Activated CD4-positive, alpha-beta T cell treated with anti-CD3 and anti-CD28 coated beads for 48 hours (primary cell): ENCODE data around the gene TOMM6.
"Not testable (repeated sequence)": the region's sequence is repeated elsewhere in the genome, so short reads cannot be mapped to it uniquely, and the experiment has no call there.

Experiments
- DNase-seq: peaks from one replicate; pipeline ENCODE4 v3.0.0-alpha.2; 2020

TOMM6 gene

DNA sequence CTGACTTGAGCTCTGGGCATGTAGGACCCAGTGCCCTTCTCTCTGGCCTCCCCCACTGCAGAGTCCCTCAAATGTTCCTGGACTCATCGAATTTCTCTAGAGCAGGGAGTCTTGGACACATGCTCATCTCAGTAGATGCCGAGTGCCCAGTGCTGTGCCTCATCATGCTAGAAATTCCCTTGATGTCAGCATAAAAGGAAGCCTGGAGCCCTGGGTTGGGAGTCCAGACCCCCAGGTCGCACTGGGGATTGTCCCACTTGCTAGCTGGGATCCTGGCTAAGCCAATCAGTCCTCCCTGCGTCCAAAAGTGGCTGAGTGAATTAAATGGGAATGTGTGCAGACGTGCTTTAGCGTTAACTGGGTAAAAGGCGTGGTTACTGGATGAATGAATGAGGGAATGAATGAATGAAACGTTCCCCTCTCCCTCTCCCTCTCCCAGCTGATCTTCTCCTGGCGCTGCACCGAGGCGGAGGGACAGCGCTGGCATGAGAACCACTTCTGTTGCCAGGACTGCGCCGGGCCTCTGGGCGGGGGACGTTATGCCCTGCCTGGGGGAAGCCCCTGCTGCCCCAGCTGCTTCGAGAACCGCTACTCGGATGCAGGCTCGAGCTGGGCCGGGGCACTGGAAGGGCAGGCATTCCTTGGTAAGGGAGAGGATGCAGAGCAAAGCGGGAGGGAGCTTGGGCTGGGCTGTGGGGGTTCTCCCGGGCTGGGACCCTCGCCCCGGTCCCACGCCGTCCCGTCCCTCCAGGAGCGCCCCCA lies 1.6 kb upstream of the TOMM6 start:
- peak; percentile 21 for DNase-seq

DNA sequence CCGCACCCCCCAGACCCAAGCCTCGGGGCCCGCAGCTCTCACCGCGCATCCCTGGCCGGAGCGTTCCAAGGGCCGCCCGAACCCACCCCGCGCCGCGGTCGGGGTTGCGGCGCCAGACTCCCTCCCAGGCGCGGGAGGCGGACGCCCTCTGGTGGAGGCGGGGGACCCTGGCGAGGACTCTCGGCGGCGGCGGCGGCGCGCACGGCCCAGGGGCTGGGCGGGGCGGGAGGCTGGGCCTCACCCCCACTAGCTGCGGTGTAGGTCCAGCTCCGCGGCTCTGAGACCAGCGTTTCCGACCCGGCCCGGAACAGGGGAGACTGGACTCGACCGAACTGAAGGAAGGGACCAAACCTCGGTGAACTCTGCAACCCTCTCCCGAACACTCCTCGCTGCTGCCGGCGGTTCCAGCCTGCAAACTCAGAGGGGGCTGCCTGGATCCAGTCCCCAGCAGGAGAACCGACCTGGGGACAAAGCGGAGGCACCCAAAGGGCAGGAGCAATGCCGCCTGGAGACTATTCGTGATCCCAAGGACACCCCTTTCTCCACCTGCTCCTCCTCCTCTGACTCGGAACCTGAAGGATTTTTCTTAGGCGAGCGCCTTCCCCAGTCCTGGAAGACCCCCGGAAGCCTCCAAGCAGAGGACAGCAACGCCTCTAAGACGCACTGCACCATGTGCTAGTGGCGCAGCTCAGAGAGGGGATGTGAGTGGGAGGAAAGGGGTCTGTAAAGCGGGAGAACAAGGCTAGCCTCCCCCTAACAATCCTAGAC lies 859 bp upstream of the TOMM6 start:
- DNase-seq, result peak; percentile 91

DNA sequence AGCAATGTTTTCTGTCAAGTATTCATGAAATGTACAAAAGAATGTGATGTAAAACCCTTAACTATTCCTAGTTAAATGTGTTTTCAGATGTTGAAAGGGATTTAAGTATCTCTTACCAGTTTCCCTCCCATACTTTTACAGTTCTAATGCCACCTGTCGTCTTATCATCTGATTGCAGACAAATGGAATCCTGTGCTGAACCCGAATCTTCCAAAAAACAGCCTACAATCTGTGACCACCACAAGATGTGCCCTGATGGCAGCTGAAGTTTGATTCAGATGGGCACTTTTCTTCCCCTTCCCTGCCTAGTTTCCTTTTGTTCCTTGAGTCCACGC lies 1.9 kb downstream of the TOMM6 start:
- no peak for DNase-seq

DNA sequence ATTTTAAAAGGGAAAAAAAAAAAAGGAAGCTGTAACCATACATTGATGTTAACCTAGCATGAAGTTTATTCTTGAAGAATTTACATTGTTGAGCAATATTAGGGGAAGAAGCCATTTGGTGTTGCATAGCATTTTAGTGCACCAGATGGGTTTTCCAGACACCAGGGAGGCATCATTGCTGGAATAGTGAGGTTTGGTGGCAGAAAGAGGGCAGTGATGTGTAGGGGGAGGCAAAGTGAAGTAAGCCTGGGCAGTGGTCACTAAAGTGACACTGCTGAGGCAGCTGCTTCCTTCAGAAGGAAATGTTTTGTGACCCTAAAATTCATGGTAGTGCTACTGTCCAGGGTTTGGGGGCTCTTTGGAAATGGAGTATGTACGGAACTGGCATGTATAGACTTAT lies 2.6 kb downstream of the TOMM6 start:
- no peak for DNase-seq

DNA sequence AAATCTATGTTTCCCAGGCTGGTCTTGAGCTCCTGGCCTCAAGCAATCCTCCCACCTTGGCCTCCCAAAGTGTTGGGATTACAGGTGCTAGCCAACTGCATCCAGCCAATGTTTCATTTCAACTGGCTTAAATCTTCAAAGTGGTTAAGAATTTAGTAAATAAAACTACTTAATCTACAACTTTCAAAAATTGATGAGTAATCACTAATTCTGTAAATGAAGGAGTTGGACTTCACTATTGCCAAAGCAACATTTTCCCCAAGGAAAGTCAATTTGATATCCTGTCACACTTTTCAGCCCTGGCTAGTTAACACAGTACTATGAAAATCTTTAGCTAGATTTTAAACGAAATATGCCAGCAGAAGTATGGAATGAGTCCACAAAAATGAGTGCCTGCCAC lies 3.8 kb downstream of the TOMM6 start:
- no peak for DNase-seq

DNA sequence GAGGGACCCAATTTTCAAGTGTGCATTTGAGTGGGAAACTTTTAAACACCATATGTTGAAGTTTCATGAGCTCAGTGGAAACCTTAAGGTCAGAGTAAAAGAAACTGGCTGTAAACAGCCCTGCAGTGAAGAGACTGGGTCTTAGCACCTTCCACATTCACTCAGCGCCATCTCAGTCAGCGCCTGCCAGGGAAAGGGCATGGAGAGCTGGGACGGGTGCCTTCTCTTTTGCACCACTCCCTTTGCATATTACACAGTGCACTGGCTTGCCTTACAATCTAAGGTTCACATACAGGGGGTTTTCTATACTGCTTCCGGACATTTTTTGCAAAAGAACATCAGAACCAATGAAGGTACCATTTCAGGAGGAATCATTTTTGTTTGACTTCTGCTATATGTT lies 4.5 kb downstream of the TOMM6 start:
- no peak for DNase-seq

DNA sequence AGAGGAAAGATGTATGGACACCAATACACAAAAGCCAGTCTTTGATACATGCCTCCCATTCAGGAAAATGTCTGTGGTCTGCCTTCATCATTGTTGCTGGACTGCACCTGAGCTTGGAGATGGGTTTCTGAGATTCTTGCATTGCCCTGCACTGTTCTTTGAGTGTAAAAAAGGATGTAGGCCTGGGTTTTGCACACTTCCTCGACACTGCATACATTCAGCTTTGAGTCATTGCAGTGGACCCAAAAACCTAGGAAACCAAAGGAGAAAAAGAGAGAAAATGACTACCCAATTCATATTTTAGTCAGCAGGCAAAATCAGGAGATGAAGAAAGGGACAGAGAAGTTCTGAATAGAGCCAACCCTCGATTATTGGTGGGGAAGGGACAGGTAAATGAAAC lies 9.0 kb downstream of the TOMM6 start:
- DNase-seq, result no peak

DNA sequence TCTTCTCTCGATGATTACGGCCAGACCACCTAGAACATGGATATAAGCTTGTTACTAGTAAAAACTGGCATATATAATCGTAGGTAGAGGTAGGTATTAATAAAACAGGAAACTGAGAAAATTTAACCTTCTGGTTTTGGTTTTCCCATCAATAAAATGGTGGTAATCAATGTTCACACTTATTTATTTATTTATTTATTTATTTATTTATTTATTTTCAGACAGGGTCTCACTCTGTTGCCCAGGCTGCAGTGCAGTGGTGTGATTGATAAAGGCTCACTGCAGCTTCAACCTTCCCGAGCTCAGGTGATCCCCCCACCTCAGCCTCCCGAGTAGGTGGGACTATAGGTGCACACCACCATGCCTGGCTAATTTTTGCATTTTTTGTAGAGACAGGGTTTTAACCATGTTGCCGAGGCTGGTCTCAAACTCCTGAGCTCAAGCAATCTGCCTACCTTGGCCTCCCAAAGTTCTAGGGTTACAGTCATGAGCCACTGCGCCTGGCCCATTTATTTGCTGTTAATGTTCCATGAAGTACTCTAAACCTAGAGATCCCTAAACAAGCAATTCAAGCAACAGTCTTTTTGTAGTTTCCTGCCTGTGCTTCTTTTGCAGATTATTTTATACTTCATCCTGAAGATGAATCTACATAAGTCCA lies 11.5 kb downstream of the TOMM6 start:
- DNase-seq, result no peak

DNA sequence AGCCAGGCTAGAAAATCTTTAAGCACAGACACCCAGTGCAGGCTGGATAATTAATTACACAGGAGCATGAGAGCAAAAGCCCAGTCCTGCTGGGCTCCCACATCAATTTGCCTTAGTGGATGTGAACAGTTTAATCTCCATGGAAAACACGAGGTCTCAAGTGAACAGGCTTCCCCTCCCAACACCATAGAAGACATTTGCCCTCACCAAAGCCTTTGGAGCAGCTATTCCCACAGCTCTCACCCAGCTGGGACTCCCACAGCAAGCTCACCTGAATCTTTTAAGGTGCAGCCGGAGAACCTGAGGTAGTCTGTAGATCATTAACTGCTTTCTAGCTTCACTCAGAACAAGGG lies 12.0 kb downstream of the TOMM6 start:
- DNase-seq, result no peak

DNA sequence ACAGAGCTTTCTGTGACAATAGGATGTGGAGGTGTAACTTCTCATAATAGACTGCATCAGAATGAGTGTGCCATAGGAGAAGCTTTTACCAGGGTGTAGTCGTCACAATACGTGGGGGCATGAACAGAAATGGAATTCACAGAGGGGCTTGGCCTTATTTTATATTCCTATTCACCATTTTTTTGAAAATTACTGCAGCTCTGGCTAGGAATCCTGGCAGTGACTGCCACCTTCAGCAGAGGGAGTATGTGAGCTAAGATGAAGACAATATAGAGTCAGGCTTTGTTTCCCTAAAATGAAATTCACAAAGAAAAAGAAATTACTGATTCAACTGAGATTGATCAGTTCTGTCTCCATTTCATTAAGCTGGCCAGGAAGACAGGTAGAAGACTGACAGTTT lies 13.9 kb downstream of the TOMM6 start:
- DNase-seq, result no peak

DNA sequence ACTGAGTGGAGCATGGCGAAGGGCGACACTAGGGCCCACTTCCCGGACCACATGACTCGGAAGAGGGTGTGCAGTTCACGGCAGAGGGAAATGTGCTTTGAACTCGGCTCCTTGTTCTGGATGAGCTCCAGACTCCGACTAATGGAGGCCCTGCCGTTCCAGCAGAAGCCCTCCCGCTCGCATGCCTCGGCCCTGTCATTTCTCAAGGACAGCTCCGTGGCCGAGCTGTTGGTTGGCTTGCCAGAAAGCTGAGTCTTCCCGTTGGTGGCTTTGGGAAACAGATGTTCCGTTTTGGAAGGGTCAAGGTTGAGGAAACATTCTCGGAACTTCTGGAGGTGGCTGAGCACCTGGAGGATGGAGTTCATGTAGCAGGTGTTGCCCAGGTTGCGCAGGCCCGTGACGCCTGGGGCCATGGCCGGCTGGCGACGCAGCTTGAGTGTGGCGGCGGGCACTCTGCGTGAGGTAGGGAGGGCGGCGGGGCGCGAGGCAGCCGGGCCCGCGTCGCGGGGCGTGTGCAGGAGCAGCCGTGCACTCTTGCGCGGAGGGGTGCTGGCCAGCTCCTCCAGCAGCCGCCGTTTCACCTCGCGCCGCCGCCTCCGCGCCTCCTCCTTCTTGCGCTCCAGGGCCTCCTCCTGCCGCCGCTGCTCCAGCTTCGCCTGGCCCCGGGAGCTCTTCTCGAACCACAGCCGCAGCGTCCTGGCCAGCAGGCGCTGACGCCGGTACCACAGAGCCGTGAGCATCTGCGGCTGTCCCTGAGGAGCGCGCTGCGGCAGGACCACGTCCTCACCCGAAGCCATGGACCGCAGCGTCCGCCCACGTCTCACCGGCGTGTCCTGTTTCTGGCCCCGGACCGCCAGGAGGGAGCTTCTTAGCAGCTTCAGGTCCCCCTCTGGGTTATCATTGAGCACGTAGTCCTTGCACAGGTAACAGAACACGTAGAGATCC lies 18.6 kb downstream of the TOMM6 start:
- no peak for DNase-seq

DNA sequence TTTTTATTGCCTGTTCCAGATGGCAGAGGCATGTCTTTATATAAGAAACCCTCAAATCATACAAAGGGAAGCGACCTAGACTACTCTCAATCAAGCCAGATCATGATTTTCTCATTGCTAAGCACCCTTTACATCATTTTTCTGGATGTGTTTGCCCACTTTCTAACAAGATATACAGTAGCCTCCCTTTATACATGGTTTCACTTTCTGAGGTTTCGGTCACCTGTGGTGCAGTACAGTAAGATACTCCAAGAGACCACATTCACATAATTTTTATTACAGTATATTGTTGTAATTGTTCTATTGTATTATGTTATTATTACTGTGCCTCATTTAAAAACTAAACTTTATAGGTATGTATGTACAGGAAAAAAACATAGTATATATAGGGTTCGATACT lies 23.6 kb downstream of the TOMM6 start:
- DNase-seq, result no peak

DNA sequence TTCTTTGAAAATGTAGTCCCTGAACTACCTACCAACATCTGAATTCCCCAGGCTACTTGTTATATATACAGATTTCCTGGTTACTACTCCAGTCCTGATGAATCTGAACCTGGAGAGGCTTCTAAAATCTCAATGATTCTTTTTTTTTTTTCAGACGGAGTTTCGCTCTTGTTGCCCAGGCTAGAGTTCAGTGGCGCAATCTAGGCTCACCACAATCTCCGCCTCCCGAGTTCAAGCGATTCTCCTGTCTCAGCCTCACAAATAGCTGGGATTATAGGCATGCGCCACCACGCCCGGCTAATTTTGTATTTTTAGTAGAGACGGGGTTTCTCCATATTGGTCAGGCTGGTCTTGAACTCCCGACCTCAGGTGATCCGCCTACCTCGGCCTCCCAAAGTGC lies 24.5 kb downstream of the TOMM6 start:
- DNase-seq, result not testable (repeated sequence)

DNA sequence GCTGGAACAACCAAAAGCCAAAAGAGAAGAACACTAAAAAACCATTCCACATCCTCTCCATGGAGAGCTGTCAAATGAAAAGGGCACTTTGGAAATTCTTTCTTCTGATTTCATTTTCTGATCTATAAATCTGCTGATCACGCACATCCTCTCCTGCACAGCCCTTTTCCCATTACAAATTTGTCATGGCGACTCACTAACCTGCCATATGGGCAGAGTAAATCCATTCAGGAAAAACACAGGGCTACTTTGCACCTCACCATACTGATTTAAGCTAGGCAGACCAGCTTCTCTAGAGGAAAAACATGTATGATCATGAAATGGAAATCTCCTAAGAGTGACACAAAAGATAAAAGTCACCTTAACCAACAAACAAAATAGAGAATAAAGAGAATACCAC lies 26.0 kb downstream of the TOMM6 start:
- DNase-seq, result no peak

DNA sequence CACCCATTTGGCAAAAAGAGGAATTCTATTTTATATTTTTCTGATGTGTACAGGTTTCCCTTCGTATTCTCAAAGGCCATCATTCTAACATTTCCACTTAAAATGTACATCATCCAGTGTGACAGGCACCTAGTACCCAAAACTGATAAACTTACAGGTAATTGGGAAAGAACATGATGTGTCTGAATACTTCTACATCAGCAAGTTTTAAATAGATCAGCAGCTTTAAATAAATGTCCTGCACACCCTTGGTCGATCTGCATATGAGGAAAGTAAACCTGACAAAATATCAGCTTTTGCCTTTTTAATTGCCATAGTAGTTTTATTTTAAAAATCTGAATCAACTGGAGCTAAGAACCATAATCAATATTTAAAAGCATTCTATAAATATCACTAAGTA lies 26.5 kb downstream of the TOMM6 start:
- no peak for DNase-seq

DNA sequence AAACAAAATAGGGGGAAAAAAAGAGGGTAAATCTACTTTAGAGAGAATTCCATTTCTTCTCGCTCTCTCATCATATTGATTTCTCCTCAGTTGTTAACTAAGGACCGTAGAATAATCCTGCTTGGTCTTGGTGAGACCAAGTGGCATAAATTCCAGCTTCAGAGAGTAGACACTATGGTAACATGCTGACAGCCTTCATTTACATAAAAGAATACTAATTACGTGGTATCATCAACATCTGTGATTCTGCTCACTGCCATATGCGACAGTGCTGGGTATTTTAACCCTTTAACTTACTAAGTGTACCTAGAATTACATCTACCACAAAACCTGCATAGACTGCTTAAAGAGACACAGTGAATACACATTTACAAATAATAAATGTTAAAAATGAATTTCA lies 27.1 kb downstream of the TOMM6 start:
- no peak for DNase-seq

DNA sequence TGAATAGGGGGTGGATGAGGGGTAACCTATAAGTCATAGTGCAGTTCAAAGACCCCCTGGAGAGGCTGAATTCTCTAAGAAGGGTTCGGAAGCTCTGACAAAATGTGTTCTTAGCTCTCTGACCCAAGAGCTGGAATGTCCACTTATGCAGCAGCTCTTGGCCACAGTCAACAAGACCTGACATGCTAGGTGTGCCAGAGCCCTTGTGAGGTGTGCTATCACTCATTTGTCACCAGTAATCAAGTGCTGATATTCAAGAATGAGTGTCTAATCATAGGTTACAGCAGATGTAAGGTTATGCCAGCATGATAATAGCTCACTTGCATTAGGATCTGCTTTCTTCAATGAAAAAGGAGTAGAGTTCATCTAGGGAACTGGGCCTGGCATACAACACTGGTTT lies 28.1 kb downstream of the TOMM6 start:
- no peak for DNase-seq

DNA sequence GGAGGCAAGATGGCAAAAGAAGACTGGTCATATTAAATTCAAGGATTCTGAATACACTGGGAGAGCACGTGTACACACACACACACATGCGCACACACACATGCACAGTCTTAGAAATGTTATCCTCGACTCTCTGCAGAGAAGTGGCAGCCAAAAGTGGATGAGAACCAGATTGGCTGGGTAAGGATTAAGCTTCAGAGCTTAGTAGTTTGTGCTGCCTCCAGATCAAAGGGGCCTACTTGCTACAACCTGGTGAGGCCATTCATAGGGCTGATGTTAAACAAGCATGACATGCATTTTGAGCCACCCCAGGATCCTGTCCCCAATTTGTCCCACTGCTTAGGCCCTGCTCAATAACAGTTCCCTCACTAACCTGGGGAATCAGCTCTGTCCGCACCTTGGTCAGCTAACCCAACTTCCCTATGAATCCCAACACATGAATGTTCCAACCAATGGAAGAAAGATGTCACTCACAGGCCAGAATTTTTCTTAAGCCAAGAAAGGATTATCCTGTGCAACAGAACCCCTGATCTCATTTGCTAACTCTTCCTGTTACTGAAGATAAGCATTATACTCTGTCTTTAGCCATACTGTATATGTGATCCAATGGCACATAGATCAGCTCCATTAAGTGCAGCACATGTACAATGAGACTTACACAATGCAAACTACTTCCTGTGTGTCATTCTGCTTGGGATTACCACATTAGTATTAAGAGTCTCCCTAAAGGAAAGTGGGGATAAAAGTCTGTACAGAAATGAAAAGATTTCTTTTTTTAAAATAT lies 31.0 kb downstream of the TOMM6 start:
- no peak for DNase-seq

DNA sequence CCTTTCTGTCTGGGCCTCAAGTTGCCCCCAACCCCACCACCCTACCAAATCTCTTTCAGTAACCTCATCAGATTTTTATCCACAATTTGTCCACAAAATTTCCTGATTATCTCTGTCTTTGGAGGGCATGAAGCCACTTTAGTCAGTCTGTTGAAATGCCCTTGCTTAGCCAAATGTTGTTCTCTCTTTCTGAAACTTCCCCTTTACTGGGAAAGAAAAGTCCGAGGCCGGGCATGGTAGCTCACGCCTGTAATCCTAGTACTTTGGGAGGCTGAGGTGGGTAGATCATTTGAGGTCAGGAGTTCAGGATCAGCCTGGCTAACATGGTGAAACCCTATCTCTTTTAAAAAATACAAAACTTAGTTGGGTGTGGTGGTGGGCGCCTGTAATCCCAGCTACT lies 33.8 kb downstream of the TOMM6 start:
- no peak for DNase-seq

DNA sequence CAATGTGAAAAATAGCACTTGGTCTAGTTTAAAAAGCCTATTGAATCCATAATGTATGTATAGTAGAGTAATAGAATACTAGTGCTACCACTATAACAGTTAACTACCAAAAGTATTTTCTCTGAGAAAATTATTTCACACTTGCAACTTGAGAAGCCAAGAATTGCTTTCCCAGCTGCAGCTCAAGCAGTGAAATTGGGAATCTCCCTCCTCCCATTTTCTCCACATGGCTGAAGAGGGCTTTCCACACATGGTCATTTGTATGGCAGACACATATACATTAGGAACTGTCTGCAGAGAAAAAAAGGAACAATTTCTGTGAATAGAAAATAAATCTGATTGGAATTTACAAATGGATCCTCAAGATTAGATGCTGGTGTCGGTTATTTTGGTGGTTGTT lies 34.5 kb downstream of the TOMM6 start:
- no peak for DNase-seq

DNA sequence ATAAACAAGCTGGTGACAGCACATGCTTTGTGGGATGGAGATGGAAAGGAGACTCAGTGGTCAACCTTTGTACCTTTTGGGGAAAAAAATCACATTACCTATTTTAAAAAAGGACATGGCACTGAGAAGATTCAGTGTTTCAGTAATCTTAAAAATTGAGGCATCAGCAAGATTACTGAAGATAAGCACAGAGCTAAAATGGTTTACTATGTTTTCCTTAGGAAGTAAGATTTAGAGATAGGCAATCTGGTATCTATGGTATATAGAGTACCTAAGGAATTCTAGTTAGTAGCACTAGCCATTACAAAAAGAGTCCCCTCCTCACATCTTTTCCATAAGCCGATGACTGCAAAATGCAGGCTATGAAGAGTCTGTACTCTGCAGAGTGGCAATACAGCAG lies 35.7 kb downstream of the TOMM6 start:
- DNase-seq, result no peak
